HEK293 (cell line): Measurements from ENCODE around the gene CKS1B.
A peak's percentile ranks its signal among the peaks of the same experiment; 100 is the strongest.

Experiments used
- CTCF ChIA-PET: fragments of 350-600 bp; formaldehyde crosslinking; extraction: SDS; loops from one replicate; lab custom pipeline; 2021; ENCODE audit warnings: antibody characterized with exemption; lab: Yijun Ruan, JAX
- POLR2A ChIA-PET: fragments of 300-600 bp; formaldehyde crosslinking; extraction: SDS; loops from one replicate; lab custom pipeline; 2020; ENCODE audit warnings: antibody characterized with exemption, inconsistent platforms; lab: Yijun Ruan, JAX
- H3K27ac ChIP-seq: fragments of 200-500 bp; sonication (Bioruptor generic); 2 replicates; pipeline ENCODE4 v1.5.1; 2014; ENCODE audit warnings: low read depth, low read length, control low read depth, inconsistent platforms; ENCODE audit errors: extremely low read depth
- H3K36me3 ChIP-seq, 2 experiments: fragments of 200-500 bp in 1 of 2; sonication (Bioruptor generic) in 1 of 2; 1 replicate in 1 of 2; 2 replicates in 1 of 2; pipeline ENCODE4 v1.5.1; 2014 to 2017; ENCODE audit warnings: inconsistent platforms in 2 of 2, low read length in 2 of 2; ENCODE audit not compliant: control insufficient read depth in 2 of 2, insufficient read depth in 1 of 2
- H3K4me1 ChIP-seq: fragments of 200-500 bp; sonication (Bioruptor generic); 2 replicates; pipeline ENCODE4 v1.5.1; 2014; ENCODE audit warnings: mild to moderate bottlenecking, low read length, inconsistent platforms; ENCODE audit not compliant: control insufficient read depth, insufficient read depth
- H3K4me3 ChIP-seq: 2 replicates; pipeline ENCODE4 v1.5.1; 2011; ENCODE audit warnings: low read depth, mild to moderate bottlenecking, control low read depth, low read length, moderate library complexity
- H3K9me3 ChIP-seq: fragments of 200-500 bp; sonication (Bioruptor generic); 2 replicates; pipeline ENCODE4 v1.5.1; 2014; ENCODE audit warnings: low read depth, low read length, inconsistent platforms; ENCODE audit not compliant: control insufficient read depth, insufficient read depth
- BCL11A ChIP-seq: fragments of 450-650 bp; formaldehyde crosslinking; IDR thresholded peaks from 2 replicates; pipeline ENCODE4 v1.5.1; 2016; ENCODE audit warnings: low read depth, missing biosample characterization, missing genetic modification characterization
- EGR2 ChIP-seq: fragments of 450-650 bp; formaldehyde crosslinking; IDR thresholded peaks from 2 replicates; pipeline ENCODE4 v1.5.1; 2016; ENCODE audit warnings: low read depth, missing biosample characterization, missing genetic modification characterization
- GLIS2 ChIP-seq: fragments of 450-650 bp; formaldehyde crosslinking; IDR thresholded peaks from 2 replicates; pipeline ENCODE4 v1.5.1; 2016; ENCODE audit warnings: missing biosample characterization, missing genetic modification characterization
- IKZF3 ChIP-seq: fragments of 450-650 bp; IDR thresholded peaks from 2 replicates; pipeline ENCODE4 v1.5.0; 2018; ENCODE audit warnings: missing biosample characterization, mild to moderate bottlenecking, missing genetic modification characterization, moderate library complexity
- KLF9 ChIP-seq: fragments of 450-650 bp; formaldehyde crosslinking; IDR thresholded peaks from 2 replicates; pipeline ENCODE4 v1.5.1; 2016; ENCODE audit warnings: missing biosample characterization, missing genetic modification characterization, low read depth
- SP2 ChIP-seq: fragments of 450-650 bp; formaldehyde crosslinking; IDR thresholded peaks from 2 replicates; pipeline ENCODE4 v1.5.1; 2016; ENCODE audit warnings: missing biosample characterization, missing genetic modification characterization
- TSHZ1 ChIP-seq: fragments of 450-650 bp; formaldehyde crosslinking; IDR thresholded peaks from 2 replicates; pipeline ENCODE4 v1.5.1; 2016; ENCODE audit warnings: missing biosample characterization, missing genetic modification characterization, borderline replicate concordance
- ZBTB1 ChIP-seq: fragments of 450-650 bp; formaldehyde crosslinking; IDR thresholded peaks from 2 replicates; pipeline ENCODE4 v1.5.1; 2016; ENCODE audit warnings: missing biosample characterization, missing genetic modification characterization
- ZBTB11 ChIP-seq: fragments of 450-650 bp; formaldehyde crosslinking; conservative IDR thresholded peaks from 2 replicates; pipeline ENCODE4 v1.5.1; 2016; ENCODE audit warnings: low read depth, missing biosample characterization, missing genetic modification characterization
- ZBTB20 ChIP-seq: fragments of 450-650 bp; formaldehyde crosslinking; IDR thresholded peaks from 2 replicates; pipeline ENCODE4 v1.5.1; 2016; ENCODE audit warnings: missing biosample characterization, missing genetic modification characterization
- ZBTB7A ChIP-seq: fragments of 450-650 bp; formaldehyde crosslinking; IDR thresholded peaks from 2 replicates; pipeline ENCODE4 v1.5.1; 2016; ENCODE audit warnings: low read depth, missing biosample characterization, missing genetic modification characterization
- ZNF132 ChIP-seq: fragments of 450-650 bp; formaldehyde crosslinking; IDR thresholded peaks from 2 replicates; pipeline ENCODE4 v1.5.1; 2017; ENCODE audit warnings: missing biosample characterization, missing genetic modification characterization, borderline replicate concordance
- ZNF18 ChIP-seq: fragments of 450-650 bp; formaldehyde crosslinking; IDR thresholded peaks from 2 replicates; pipeline ENCODE4 v1.5.1; 2016; ENCODE audit warnings: missing biosample characterization, missing genetic modification characterization
- ZNF211 ChIP-seq: fragments of 450-650 bp; formaldehyde crosslinking; IDR thresholded peaks from 2 replicates; pipeline ENCODE4 v1.5.1; 2016; ENCODE audit warnings: low read depth, missing biosample characterization, missing genetic modification characterization
- ZNF274 ChIP-seq, 2 experiments: fragments of 200-500 bp in 1 of 2; fragments of 450-650 bp in 1 of 2; sonication (Bioruptor generic) in 1 of 2; formaldehyde crosslinking in 1 of 2; IDR thresholded peaks; 2 replicates each; pipeline versions ENCODE4 v1.5.1 to v1.6.1; 2014 to 2016; ENCODE audit warnings: borderline replicate concordance in 1 of 2, inconsistent platforms in 1 of 2, low read length in 1 of 2, missing biosample characterization in 1 of 2, missing genetic modification characterization in 1 of 2
- ZNF324 ChIP-seq: fragments of 450-650 bp; formaldehyde crosslinking; IDR thresholded peaks from 2 replicates; pipeline ENCODE4 v1.5.1; 2016; ENCODE audit warnings: missing biosample characterization, missing genetic modification characterization
- ZNF423 ChIP-seq: fragments of 450-650 bp; formaldehyde crosslinking; IDR thresholded peaks from 2 replicates; pipeline ENCODE4 v1.5.1; 2016; ENCODE audit warnings: missing biosample characterization, missing genetic modification characterization
- ZNF530 ChIP-seq: fragments of 450-650 bp; formaldehyde crosslinking; IDR thresholded peaks from 2 replicates; pipeline ENCODE4 v1.5.1; 2016; ENCODE audit warnings: low read depth, missing biosample characterization, missing genetic modification characterization
- ZNF548 ChIP-seq: fragments of 450-650 bp; formaldehyde crosslinking; IDR thresholded peaks from 2 replicates; pipeline ENCODE4 v1.5.1; 2016; ENCODE audit warnings: missing biosample characterization, missing genetic modification characterization
- ZNF549 ChIP-seq: fragments of 450-650 bp; IDR thresholded peaks from 2 replicates; pipeline ENCODE4 v1.5.1; 2018; ENCODE audit warnings: missing biosample characterization, missing genetic modification characterization, mild to moderate bottlenecking, inconsistent platforms, moderate library complexity
- ZNF560 ChIP-seq: fragments of 450-650 bp; formaldehyde crosslinking; IDR thresholded peaks from 2 replicates; pipeline ENCODE4 v1.5.1; 2017; ENCODE audit warnings: missing biosample characterization, missing genetic modification characterization, borderline replicate concordance
- ZNF585B ChIP-seq: fragments of 450-650 bp; formaldehyde crosslinking; IDR thresholded peaks from 2 replicates; pipeline ENCODE4 v1.5.1; 2016; ENCODE audit warnings: missing biosample characterization, missing genetic modification characterization
- ZNF621 ChIP-seq: fragments of 450-650 bp; formaldehyde crosslinking; IDR thresholded peaks from 2 replicates; pipeline ENCODE4 v1.5.1; 2017; ENCODE audit warnings: missing biosample characterization, missing genetic modification characterization
- ZNF645 ChIP-seq: fragments of 450-650 bp; formaldehyde crosslinking; IDR thresholded peaks from 2 replicates; pipeline ENCODE4; 2016; ENCODE audit warnings: missing biosample characterization, missing genetic modification characterization
- ZNF660 ChIP-seq: fragments of 450-650 bp; IDR thresholded peaks from 2 replicates; pipeline ENCODE4 v1.5.1; 2018; ENCODE audit warnings: missing biosample characterization, mild to moderate bottlenecking, missing genetic modification characterization
- ZSCAN23 ChIP-seq: fragments of 450-650 bp; formaldehyde crosslinking; IDR thresholded peaks from 2 replicates; pipeline ENCODE4 v1.5.1; 2016; ENCODE audit warnings: missing biosample characterization, missing genetic modification characterization

CKS1B gene

GRCh38 chr1:154961207-154962155, 13.0 kb upstream of the CKS1B start, which contains the start of gene PYGO2 (continued):
- no peak for TF ChIP-seq ZSCAN23
- TF ChIP-seq ZNF585B (tag by site-specific recombination) = no peak
- TF ChIP-seq ZNF274 (IDR thresholded peaks at IDR 0.05; ENCODE audit: low read length) = no peak
- TF ChIP-seq ZNF274 (tag by site-specific recombination; IDR thresholded peaks at IDR 0.05; ENCODE audit: borderline replicate concordance) = no peak
- peak; percentile 93 for TF ChIP-seq EGR2
- peak; percentile 97 for TF ChIP-seq KLF9 (tag by site-specific recombination)
- no peak for TF ChIP-seq ZBTB1 (tag by site-specific recombination)
- peak; percentile 59; the same call in 1 of the 2 replicates for TF ChIP-seq ZNF324
- TF ChIP-seq ZNF549 (tag by site-specific recombination) = no peak
- TF ChIP-seq ZBTB11 (tag by site-specific recombination) = peak; percentile 93
- TF ChIP-seq BCL11A = no peak
- no peak for TF ChIP-seq ZNF621 (tag by site-specific recombination)
- 0 out of 2 replicates have a peak, but pooled peaks have one; percentile 11 for TF ChIP-seq ZNF18
- peak; percentile 23; the same call in 1 of the 2 replicates for TF ChIP-seq IKZF3 (tag by site-specific recombination)
- TF ChIP-seq ZNF423 = no peak
- TF ChIP-seq, all 188 proteins: peak for 60

GRCh38 chr1:154962156-154962749, 12.2 kb upstream of the CKS1B start:
- H3K36me3 ChIP-seq = peaks cover 3 to 66% of the 10 kb centered on the region in 2 experiments
- CTCF ChIA-PET = interaction anchor here (0.6 to 2.5 kb wide), 10 partner anchors 8 to 799 kb away, joined by 3 to 16 read pairs (median 4); partner anchors contain the start of gene FLAD1
- TF ChIP-seq ZBTB20 (no peak), GLIS2 (peak; percentile 45), TSHZ1 (tag by site-specific recombination) (no peak), ZNF530 (no peak), ZNF560 (tag by site-specific recombination) (no peak), SP2 (no peak), ZNF660 (tag by site-specific recombination) (0 out of 2 replicates have a peak, but pooled peaks have one; percentile 9), ZNF132 (tag by site-specific recombination) (no peak), ZNF548 (tag by site-specific recombination) (no peak), IKZF3 (tag by site-specific recombination) (no peak), ZNF645 (tag by site-specific recombination) (no peak), ZBTB7A (tag by site-specific recombination) (peak; percentile 36; the same call in 1 of the 2 replicates), ZNF211 (tag by site-specific recombination) (no peak)

More at GRCh38 chr1:154962156-154962749, 12.2 kb upstream of the CKS1B start:
- H3K9me3 ChIP-seq = no peaks in the 10 kb centered on the region
- peak overlapping the region; percentile 94 for H3K27ac ChIP-seq
- POLR2A ChIA-PET = interaction anchor here (1.2 to 2.9 kb wide), 7 partner anchors 10 to 97 kb away, joined by 3 to 69 read pairs (median 5); partner anchors contain the start of genes FLAD1, PMVK and SHC1
- peak overlapping the region; percentile 90 for H3K4me3 ChIP-seq
- H3K4me1 ChIP-seq = peaks cover 8% of the 10 kb centered on the region
